Stimulated activated CD4-positive, alpha-beta T cell treated with anti-CD3 and anti-CD28 coated beads, Interleukin-4, amount 100 ng/mL, for 48 hours (primary cell): ENCODE data around the gene TSPAN19.
"Not testable (repeated sequence)": the region's sequence is repeated elsewhere in the genome, so short reads cannot be mapped to it uniquely, and the experiment has no call there.

Experiments
- DNase-seq, 2 donors: peaks; one replicate each; pipeline ENCODE4 v3.0.0-alpha.2; 2020; ENCODE audit warnings: low read depth in 2 of 2

The TSPAN19 gene

GRCh38 chr12:85036234-85036707, at the start of gene TSPAN19, which contains the start of gene LRRIQ1:
TSS of gene TSPAN19 (minus strand) at chr12:85036277. CDS start at chr12:85029946, 6,331 bp downstream.
TSS of gene LRRIQ1 (plus strand) at chr12:85036351. CDS start at chr12:85038177, 1,826 bp downstream.
- peak; percentile 7 to 24 for DNase-seq

- DNase-seq = no peak
Measured at GRCh38 chr12:85085066-85085465, 49.0 kb upstream of the TSPAN19 start.

GRCh38 chr12:85076688-85077430, 40.8 kb upstream of the TSPAN19 start:
- DNase-seq = no peak

DNA sequence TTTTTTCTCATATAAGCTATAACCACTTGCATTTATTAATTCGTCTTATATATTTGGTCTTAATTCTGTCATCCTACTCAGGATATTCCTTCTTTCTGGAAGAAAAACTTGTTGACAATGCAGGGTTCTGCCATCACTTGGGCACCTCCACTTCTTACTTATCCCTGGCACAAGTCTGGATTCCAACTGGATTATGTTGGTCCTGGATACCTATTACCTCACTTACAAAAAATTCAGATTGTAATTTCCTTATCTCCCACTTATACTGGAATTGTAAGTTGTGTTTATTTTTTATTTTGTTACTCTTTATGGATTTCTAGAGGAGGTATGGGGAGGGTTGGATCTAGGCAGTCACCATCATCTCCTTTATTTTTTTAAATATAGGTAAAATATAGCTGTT, 36.7 kb upstream of the TSPAN19 start:
- DNase-seq = no peak

DNA sequence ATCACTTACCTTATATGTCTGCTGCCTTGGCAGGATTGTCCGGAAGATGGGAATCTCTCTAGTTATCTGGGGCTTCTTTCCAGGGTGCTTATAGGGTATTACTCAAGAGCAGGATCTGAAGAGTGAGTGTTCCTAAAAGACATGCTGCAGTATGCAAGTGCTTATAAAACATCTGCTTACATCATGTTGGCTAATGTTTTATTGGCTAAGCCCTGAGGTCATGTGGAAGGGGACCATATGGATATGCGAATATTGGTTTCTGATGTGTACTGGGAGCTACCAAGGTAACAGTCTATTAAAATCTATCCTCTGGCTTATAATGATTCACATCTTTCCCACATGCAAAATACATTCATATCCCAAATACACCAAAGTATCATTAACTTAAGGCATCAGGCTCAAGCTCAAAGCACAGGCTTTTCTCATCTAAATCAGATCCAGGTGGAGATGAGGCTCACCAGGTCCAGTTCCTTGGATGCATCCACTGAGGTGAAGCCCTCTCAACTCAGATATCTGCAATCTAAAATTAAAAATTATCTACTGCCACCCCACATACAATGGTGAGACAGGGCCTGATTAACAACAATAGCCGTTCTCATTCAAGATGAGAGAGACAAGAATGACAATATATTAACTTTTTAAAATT, 29.9 kb upstream of the TSPAN19 start:
- no peak for DNase-seq

DNA sequence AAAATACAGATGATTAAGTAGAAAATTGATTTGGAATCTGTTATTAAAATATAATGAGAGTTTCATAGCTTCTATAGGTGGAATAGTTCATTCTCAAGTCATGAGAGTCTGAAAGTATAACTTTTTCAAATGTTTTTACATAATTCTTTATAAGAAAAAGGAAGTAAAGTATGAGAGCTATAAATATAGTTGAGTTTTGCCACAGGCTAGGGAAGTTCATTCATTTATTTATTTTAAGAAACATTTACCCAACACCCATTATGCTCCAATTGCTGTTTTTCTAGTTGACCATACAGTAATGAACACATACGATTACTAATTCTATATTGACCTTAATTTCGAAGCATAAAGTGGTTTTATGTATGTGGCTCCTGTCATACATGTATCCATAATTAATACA, 24.8 kb upstream of the TSPAN19 start:
- DNase-seq = no peak

DNA sequence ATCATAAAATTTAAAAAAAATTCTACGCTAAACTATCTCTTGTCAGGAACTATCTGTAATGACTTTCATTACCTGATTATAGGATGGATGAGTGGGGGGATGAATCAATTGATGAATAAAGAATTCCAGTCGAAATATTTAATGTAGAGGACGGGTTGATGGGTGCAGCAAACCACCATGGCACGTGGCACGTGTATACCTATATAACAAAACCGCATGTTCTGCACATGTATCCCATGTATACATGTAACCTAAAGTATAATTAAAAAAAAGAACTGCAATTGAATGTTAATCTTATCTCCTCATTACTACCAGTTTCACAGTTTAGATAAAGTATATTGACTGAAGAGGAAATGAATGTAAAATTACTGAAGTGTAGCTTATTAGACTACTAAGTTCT, 23.5 kb upstream of the TSPAN19 start:
- no peak for DNase-seq

- no peak for DNase-seq
Measured at GRCh38 chr12:85058339-85058738, 22.3 kb upstream of the TSPAN19 start.

DNA sequence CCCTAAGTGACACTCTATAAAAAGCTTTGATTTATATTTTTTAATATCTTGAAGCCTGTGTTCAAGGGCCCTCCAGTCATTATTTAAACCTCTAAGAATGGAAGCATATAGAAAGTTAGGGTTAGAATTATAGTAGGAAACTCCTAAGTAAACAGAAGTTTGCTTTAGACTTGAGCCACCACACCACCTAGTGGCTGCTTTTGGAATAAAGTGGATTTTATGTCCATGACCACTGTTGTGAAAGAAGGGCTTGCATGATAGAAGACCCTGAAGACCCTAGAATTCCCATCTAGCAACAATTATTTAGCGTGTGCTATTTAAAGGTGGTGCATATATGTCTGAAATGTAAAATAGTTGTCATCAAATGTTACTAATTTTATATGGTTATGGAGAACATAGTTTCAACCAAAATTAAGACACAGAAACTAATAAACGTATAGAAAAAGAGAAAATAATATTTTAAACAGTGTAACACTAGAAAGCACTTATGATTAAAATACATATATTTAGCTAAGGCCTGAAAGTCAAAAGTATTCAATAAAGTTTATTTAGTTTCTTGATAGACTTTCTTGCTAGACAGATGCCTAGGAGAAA, 21.4 kb upstream of the TSPAN19 start:
- DNase-seq = peak in 1 of 2 donors; percentile 3

- DNase-seq = no peak
Measured at GRCh38 chr12:85043829-85044228, 7.8 kb upstream of the TSPAN19 start.

DNA sequence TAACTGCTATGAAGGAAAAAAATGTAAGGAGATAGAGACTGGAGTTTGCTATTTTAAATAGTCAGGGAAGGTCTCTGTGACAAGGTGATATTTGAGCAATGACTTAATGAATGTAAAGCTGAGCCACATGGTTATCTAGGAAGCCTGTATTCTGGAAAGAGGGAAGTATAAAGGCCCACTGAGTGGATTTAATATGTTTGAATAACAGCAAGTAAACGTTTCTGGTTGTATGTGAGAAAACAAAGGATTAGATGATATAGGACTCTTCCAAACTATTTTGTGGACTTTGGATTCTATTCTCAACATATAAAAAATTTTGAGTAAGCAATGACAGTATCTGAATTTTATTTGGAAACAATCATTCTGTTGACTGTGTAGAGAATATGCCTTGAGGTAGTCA, 5.3 kb upstream of the TSPAN19 start:
- DNase-seq = no peak

DNA sequence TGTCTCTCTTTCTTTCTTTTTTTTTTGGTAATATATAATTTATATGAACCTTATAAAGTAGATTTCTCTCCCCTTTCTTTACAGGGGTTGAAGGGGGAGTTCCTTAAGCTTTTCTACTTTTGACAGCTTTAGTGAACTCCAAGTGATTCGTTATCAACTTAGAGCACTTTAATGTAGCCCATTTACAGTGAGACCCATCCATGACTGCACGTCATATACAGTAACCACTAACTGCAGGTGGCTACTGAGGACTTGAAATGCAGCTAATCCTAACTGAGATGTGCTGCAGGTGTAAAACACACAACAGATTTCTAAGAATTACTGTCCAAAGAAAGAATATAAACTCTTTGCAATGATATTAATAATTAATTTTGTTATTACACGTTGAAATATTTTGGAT, 656 bp upstream of the TSPAN19 start:
- DNase-seq = no peak

DNA sequence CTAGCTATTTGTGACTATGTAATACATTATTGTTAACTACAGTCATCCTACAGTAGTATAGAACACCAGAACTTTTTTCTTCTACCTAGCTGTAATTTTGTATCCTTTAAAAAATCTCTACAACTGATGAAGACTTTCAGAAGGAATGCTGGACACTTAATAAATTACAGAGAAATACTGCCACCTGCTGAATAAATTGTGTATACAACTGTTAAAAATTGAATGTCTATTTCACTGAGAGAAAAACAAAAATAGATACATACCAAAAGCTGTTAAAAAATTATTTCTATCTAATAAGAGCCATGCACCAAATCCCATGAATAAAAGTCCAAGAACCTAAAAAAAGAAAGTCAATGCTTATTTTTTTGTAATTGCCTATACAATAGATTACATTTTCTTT, 6.6 kb downstream of the TSPAN19 start:
- no peak for DNase-seq

DNA sequence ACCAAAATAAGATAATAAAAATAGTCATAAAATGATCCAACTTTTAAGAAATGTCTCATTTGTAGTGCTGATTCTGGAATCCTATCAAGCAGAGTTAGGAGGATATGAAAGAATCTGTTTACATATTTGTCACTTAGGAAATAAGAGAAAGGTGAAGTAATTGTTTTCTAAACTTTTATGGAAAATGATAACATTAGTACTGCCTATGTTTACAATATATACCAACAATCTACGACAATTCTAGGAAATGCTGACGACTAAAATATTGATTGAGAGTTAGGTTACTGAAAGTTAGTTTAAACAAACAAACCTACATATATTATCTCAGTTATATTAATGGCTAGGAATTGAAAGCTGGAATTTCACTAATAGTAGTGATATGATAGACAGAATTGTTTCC, 18.0 kb downstream of the TSPAN19 start:
- no peak for DNase-seq

DNA sequence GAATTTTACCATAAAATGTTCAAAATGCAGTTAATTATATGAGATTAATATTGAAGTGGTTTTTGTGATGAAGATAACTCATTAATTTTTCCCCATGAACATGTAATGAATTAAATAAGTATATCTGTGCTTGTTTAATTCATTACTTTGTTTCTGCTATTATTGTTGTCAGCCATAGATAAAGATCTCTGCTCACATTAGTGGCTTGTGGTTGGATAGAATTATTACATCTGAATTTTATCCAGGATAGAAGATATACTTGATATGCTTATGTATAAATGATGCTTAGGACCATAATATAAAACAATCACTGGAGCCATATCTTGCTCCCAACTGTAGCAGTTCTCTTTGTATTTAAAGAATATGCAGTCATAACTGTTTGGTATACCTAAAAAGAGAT, 18.5 kb downstream of the TSPAN19 start:
- no peak for DNase-seq

GRCh38 chr12:85017133-85017532, 18.9 kb downstream of the TSPAN19 start:
- no peak for DNase-seq

GRCh38 chr12:85016413-85016812, 19.7 kb downstream of the TSPAN19 start:
- DNase-seq = no peak

- DNase-seq = no peak
Measured at GRCh38 chr12:85007836-85008235, 28.2 kb downstream of the TSPAN19 start.

- DNase-seq = no peak
Measured at GRCh38 chr12:85006206-85006605, 29.9 kb downstream of the TSPAN19 start.

DNA sequence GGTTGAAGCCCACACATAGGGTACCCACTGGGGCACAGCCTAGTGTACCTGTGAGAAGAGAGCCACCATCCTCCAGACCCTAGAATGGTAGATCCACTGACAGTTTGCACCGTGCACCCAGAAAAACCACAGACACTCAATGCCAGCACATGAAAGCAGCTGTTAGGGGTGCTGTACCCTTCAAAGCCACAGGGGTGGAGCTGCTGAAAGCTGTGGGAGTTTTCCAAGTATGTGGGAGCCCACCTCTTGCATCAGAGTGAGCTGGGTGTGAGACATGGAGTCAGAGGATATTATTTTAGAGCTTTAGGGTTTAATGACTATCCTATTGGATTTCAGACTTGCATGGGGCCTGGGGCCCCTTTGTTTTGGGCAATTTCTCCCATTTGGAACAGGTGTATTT, 30.5 kb downstream of the TSPAN19 start:
- DNase-seq = no peak

DNA sequence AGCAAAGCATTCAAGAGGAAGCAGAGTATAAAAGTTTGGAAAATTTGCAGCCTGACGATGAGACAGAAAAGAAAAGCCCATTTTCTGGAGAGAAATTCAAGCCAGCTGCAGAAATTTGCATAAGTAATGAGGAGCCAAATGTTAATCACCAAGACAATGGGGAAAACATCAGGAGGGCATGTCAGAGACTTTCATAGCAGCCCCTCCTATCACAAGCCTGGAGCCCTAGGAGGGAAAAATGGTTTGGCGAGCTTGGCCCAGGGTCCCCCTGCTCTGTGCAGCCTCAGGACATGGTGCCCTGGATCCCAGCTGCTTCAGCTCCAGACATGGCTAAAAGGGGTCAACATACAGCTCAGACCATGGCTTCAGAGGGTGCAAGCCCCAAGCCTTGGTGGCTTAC, 31.0 kb downstream of the TSPAN19 start:
- not testable (repeated sequence) for DNase-seq

- no peak for DNase-seq
Measured at GRCh38 chr12:85004204-85004603, 31.9 kb downstream of the TSPAN19 start.

GRCh38 chr12:85002778-85003296, 33.2 kb downstream of the TSPAN19 start:
- no peak for DNase-seq
